ENCODE measurements around the gene SRA1. TPM values are rescaled to one million over a fixed set of nuclear protein-coding genes. Genes with fewer than 3 reads are reported as not detected.
A peak's percentile ranks its signal among the peaks of the same experiment; 100 is the strongest.

Gene SRA1
- total and polyA plus RNA-seq, 4 donors = 12.9 to 41.1 (median 19.8) TPM

DNA sequence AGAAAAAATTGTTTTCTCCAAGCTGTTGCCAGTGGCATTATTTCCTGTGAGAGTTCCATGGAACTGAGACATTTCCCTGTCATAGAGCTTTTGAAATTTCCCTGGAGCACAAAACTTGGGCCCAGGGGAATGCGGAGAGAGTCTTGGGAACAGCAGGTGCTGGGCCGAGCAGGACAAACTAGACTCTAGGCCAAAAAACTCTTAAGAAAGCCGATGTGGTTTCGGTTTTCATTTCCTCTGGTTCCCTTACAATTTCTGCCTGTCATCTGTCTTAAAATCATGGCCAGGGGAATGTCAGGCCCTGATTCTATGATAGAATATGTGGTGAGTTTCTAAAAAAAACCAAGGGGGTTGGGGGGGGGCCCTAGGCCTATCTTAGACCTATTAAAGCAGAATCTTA, 11.9 kb upstream of the SRA1 start:
- 57% methylated on average over 4 of the region's 4 CpGs for WGBS
- H3K4me1 ChIP-seq (ENCODE audit: control insufficient read depth in 4 of 4, insufficient read depth in 4 of 4, low read length in 3 of 4) = peaks cover 17 to 68% (median 59%) of the 10 kb centered on the region in 4 donors

DNA sequence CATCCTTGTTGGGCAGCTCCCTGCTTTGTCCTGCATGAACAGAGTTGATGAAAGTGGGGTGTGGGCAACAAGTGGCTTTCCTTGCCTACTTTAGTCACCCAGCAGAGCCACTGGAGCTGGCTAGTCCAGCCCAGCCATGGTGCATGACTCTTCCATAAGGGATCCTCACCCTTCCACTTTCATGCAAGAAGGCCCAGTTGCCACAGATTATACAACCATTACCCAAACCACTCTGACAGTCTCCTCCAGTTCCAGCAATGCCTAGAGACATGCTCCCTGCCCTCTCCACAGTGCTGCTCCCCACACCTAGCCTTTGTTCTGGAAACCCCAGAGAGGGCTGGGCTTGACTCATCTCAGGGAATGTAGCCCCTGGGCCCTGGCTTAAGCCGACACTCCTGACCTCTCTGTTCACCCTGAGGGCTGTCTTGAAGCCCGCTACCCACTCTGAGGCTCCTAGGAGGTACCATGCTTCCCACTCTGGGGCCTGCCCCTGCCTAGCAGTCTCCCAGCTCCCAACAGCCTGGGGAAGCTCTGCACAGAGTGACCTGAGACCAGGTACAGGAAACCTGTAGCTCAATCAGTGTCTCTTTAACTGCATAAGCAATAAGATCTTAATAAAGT, 11.3 kb upstream of the SRA1 start:
- Histone ChIP-seq H3K4me1 (ENCODE audit: control insufficient read depth in 4 of 4, insufficient read depth in 4 of 4, low read length in 3 of 4) (peaks cover 14 to 67% (median 57%) of the 10 kb centered on the region in 4 donors), H3K27me3 (ENCODE audit: control insufficient read depth in 4 of 4, insufficient read depth in 4 of 4, low read length in 3 of 4) (no peaks in the 10 kb centered on the region), H3K4me3 (ENCODE audit: low read depth in 1 of 3, low read length in 3 of 3) (no peak overlapping the region), H3K9ac (ENCODE audit: low read depth in 1 of 2, low read length in 2 of 2) (peak overlapping the region in 1 of 2 donors; percentile 39), H3K36me3 (ENCODE audit: control insufficient read depth in 4 of 4, insufficient read depth in 3 of 4, low read depth in 1 of 4, low read length in 3 of 4) (peaks cover 6 to 20% (median 15%) of the 10 kb centered on the region in 4 donors), H3K9me3 (ENCODE audit: control insufficient read depth in 4 of 4, low read length in 3 of 4) (no peaks in the 10 kb centered on the region), H3K27ac (ENCODE audit: low read depth in 1 of 2, low read length in 2 of 2) (peak overlapping the region; percentile 27 to 44)
- no peak for DNase-seq (ENCODE audit: low spot score)
- WGBS = 98% methylated on average over 2 of the region's 2 CpGs
- TF ChIP-seq, protein P1, sequence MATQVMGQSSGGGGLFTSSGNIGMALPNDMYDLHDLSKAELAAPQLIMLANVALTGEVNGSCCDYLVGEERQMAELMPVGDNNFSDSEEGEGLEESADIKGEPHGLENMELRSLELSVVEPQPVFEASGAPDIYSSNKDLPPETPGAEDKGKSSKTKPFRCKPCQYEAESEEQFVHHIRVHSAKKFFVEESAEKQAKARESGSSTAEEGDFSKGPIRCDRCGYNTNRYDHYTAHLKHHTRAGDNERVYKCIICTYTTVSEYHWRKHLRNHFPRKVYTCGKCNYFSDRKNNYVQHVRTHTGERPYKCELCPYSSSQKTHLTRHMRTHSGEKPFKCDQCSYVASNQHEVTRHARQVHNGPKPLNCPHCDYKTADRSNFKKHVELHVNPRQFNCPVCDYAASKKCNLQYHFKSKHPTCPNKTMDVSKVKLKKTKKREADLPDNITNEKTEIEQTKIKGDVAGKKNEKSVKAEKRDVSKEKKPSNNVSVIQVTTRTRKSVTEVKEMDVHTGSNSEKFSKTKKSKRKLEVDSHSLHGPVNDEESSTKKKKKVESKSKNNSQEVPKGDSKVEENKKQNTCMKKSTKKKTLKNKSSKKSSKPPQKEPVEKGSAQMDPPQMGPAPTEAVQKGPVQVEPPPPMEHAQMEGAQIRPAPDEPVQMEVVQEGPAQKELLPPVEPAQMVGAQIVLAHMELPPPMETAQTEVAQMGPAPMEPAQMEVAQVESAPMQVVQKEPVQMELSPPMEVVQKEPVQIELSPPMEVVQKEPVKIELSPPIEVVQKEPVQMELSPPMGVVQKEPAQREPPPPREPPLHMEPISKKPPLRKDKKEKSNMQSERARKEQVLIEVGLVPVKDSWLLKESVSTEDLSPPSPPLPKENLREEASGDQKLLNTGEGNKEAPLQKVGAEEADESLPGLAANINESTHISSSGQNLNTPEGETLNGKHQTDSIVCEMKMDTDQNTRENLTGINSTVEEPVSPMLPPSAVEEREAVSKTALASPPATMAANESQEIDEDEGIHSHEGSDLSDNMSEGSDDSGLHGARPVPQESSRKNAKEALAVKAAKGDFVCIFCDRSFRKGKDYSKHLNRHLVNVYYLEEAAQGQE (IDR thresholded peaks at IDR 0.05) = no peak
- TF ChIP-seq RXRA (IDR thresholded peaks at IDR 0.05) (no peak), HNF4A (conservative IDR thresholded peaks at IDR 0.05) (no peak), NR2F2 (IDR thresholded peaks at IDR 0.05) (no peak), SP1 (IDR thresholded peaks at IDR 0.05) (no peak), YY1 (IDR thresholded peaks at IDR 0.05) (no peak), EGR1 (IDR thresholded peaks at IDR 0.05; ENCODE audit: low read depth in 2 of 2) (no peak), FOXA1 (IDR thresholded peaks at IDR 0.05) (no peak), JUND (IDR thresholded peaks at IDR 0.05) (no peak), RAD21 (IDR thresholded peaks at IDR 0.05) (no peak), HNF4G (IDR thresholded peaks at IDR 0.05) (no peak)
- TF ChIP-seq, protein P2, sequence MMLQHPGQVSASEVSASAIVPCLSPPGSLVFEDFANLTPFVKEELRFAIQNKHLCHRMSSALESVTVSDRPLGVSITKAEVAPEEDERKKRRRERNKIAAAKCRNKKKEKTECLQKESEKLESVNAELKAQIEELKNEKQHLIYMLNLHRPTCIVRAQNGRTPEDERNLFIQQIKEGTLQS (IDR thresholded peaks at IDR 0.05) = no peak
- TF ChIP-seq, protein P3, sequence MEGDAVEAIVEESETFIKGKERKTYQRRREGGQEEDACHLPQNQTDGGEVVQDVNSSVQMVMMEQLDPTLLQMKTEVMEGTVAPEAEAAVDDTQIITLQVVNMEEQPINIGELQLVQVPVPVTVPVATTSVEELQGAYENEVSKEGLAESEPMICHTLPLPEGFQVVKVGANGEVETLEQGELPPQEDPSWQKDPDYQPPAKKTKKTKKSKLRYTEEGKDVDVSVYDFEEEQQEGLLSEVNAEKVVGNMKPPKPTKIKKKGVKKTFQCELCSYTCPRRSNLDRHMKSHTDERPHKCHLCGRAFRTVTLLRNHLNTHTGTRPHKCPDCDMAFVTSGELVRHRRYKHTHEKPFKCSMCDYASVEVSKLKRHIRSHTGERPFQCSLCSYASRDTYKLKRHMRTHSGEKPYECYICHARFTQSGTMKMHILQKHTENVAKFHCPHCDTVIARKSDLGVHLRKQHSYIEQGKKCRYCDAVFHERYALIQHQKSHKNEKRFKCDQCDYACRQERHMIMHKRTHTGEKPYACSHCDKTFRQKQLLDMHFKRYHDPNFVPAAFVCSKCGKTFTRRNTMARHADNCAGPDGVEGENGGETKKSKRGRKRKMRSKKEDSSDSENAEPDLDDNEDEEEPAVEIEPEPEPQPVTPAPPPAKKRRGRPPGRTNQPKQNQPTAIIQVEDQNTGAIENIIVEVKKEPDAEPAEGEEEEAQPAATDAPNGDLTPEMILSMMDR (IDR thresholded peaks at IDR 0.05; ENCODE audit: low read depth, low read length, missing input control) = no peak

More for the DNA sequence above, 11.9 kb upstream of the SRA1 start:
- TF ChIP-seq, protein P2 (IDR thresholded peaks at IDR 0.05) = no peak
- TF ChIP-seq RAD21 (IDR thresholded peaks at IDR 0.05) (no peak), RXRA (IDR thresholded peaks at IDR 0.05) (no peak), GABPA (IDR thresholded peaks at IDR 0.05 in 1 of 2, conservative IDR thresholded peaks at IDR 0.05 in 1 of 2) (no peak), NR2F2 (IDR thresholded peaks at IDR 0.05) (no peak)
- TF ChIP-seq, protein P1 (IDR thresholded peaks at IDR 0.05) = no peak
- TF ChIP-seq, protein P3 (IDR thresholded peaks at IDR 0.05; ENCODE audit: low read depth, low read length, missing input control) = no peak
- Histone ChIP-seq H3K27ac (ENCODE audit: low read depth in 1 of 2, low read length in 2 of 2) (peak overlapping the region; percentile 27 to 44), H3K36me3 (ENCODE audit: control insufficient read depth in 4 of 4, insufficient read depth in 3 of 4, low read depth in 1 of 4, low read length in 3 of 4) (peaks cover 6 to 20% (median 15%) of the 10 kb centered on the region in 4 donors), H3K4me3 (ENCODE audit: low read depth in 1 of 3, low read length in 3 of 3) (no peak overlapping the region), H3K9me3 (ENCODE audit: control insufficient read depth in 4 of 4, low read length in 3 of 4) (no peaks in the 10 kb centered on the region), H3K27me3 (ENCODE audit: control insufficient read depth in 4 of 4, insufficient read depth in 4 of 4, low read length in 3 of 4) (no peaks in the 10 kb centered on the region), H3K9ac (ENCODE audit: low read depth in 1 of 2, low read length in 2 of 2) (peak overlapping the region in 1 of 2 donors; percentile 52)
- no peak for DNase-seq (ENCODE audit: low spot score)
